ENCODE data around the gene ACTG1.

DNA sequence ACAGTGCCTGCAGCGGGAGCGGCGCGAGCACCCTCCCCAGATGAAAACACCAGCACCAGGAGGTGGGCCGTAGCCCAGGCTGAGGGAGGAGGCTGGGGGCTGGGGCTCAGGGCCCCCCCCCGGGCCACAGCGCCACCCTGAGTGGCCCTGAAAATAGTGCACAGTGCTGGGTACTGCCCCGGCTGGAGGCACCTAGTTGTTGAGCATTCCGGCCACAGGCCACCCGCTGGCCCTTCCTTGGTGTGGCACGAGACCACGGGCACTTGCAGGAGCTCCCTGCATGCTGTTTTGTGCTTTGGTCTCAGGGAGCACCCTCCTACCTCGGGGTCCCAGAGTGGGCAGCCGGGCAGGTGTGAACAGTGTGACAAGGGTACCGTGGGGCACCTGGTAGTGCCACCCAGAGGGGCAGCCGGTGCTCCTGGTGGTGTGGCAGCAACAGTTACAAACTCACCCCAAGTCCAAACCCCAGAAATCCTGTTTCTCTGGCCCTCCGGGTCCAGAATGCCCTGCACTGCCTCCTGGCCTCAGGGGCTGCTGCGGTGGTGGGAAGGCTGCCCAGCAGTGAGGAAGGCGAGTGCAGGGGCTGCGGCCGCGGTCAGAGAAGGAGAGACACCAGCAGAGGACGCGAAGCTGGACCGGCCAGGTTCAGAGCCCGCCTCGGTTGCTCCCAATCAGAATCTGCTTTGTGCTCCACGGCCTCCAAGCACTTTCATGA is 27.5 kb upstream of the ACTG1 start:
- TF ChIP-seq, protein P1, sequence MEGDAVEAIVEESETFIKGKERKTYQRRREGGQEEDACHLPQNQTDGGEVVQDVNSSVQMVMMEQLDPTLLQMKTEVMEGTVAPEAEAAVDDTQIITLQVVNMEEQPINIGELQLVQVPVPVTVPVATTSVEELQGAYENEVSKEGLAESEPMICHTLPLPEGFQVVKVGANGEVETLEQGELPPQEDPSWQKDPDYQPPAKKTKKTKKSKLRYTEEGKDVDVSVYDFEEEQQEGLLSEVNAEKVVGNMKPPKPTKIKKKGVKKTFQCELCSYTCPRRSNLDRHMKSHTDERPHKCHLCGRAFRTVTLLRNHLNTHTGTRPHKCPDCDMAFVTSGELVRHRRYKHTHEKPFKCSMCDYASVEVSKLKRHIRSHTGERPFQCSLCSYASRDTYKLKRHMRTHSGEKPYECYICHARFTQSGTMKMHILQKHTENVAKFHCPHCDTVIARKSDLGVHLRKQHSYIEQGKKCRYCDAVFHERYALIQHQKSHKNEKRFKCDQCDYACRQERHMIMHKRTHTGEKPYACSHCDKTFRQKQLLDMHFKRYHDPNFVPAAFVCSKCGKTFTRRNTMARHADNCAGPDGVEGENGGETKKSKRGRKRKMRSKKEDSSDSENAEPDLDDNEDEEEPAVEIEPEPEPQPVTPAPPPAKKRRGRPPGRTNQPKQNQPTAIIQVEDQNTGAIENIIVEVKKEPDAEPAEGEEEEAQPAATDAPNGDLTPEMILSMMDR (conservative IDR thresholded peaks at IDR 0.05; ENCODE audit: low read depth, low read length), result no peak
- TF ChIP-seq EZH2 (IDR thresholded peaks at IDR 0.05; ENCODE audit: borderline replicate concordance, low read depth, low read length, poor library complexity, severe bottlenecking), result no peak
